Measurements from ENCODE around the gene CCR2.

- TF ChIP-seq, protein P1, sequence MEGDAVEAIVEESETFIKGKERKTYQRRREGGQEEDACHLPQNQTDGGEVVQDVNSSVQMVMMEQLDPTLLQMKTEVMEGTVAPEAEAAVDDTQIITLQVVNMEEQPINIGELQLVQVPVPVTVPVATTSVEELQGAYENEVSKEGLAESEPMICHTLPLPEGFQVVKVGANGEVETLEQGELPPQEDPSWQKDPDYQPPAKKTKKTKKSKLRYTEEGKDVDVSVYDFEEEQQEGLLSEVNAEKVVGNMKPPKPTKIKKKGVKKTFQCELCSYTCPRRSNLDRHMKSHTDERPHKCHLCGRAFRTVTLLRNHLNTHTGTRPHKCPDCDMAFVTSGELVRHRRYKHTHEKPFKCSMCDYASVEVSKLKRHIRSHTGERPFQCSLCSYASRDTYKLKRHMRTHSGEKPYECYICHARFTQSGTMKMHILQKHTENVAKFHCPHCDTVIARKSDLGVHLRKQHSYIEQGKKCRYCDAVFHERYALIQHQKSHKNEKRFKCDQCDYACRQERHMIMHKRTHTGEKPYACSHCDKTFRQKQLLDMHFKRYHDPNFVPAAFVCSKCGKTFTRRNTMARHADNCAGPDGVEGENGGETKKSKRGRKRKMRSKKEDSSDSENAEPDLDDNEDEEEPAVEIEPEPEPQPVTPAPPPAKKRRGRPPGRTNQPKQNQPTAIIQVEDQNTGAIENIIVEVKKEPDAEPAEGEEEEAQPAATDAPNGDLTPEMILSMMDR (conservative IDR thresholded peaks at IDR 0.05 in 1 of 2, IDR thresholded peaks at IDR 0.05 in 1 of 2; ENCODE audit: extremely low read depth in 1 of 2, insufficient read depth in 1 of 2, low read depth in 1 of 2, low read length in 2 of 2): no peak
- no peak for TF ChIP-seq EZH2 (IDR thresholded peaks at IDR 0.05; ENCODE audit: borderline replicate concordance, low read length)
These were observed 42.0 kb downstream of the CCR2 start for GRCh38 chr3:46395766-46396530.
